SW480 (cell line): Measurements from ENCODE around the gene MOK.

Source experiments
- DNase-seq: peaks from one replicate; pipeline ENCODE4 v3.0.0-alpha.2; 2016; ENCODE audit warnings: low spot score

MOK gene

GRCh38 chr14:102223682-102224081 is 81.3 kb downstream of the MOK start:
- no peak for DNase-seq

GRCh38 chr14:102222751-102223150 is 82.2 kb downstream of the MOK start:
- DNase-seq, result no peak

- DNase-seq, result no peak
These were observed 82.9 kb downstream of the MOK start for GRCh38 chr14:102222009-102222575.

GRCh38 chr14:102221026-102221425 is 83.9 kb downstream of the MOK start:
- DNase-seq, result no peak

GRCh38 chr14:102220031-102220430 is 84.9 kb downstream of the MOK start:
- DNase-seq, result no peak

DNA sequence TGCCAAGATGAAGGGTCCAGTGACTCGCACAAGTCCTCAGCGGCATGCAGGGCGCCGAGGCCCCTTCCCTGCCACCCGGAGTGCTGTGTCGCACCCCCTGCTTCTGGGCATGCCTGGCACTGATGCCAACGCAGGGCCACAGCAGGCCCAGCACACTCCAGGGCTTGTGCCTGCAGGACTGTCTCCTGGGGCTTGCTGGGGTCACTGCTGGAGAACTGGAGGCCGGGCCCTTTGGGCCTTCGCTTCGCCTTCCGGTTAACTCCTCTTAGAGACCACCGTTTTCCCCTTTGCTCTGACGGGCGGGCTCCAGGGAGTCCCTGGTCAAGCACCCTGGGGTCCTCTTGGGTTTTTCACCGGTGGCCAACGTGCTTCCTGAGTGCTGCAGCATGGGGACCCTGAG is 85.6 kb downstream of the MOK start:
- DNase-seq, result no peak

DNA sequence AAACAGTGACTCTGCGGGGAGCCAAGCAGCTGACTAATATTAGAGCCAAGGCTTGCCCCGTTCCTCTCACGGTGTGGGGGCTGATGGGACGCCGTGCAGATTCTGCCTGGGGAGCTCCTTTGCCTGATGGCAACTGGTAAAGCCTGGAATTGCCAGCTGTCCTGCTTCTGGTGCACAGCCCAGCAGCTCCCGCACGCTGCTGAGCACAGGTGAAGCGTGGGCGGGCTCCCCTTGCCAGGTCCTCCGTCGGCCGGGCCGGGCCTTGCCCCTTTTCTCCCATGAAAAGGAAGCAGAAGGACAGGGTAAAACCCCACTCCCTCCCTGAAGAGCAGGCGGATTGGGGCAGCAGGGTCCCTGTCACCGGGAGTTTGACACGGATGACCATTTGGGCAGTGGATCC is 86.3 kb downstream of the MOK start:
- no peak for DNase-seq

GRCh38 chr14:102217987-102218421 is 87.0 kb downstream of the MOK start:
- no peak for DNase-seq

GRCh38 chr14:102217399-102217798 is 87.6 kb downstream of the MOK start:
- DNase-seq, result no peak

- no peak for DNase-seq
These were observed 89.3 kb downstream of the MOK start for GRCh38 chr14:102215576-102216250.

DNA sequence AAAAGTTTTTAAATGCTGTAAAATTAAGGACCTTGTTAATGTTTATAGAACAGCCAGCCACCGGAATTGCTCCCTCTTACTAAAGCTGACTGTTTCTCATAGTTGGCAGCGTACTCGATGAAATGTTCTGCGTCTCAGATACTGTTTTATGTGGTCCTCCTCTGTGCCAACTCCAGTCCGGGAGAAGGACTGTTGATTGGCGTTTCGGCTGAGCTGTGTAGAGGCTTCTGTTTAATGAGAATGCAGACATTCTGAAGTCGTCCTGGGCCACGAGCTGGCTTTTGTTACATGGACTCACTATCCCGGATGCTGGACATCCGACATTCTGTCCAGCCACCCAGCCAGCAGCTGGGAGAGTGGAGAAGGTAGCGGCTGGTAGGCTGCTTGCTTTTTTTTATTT is 89.9 kb downstream of the MOK start:
- DNase-seq, result no peak

DNA sequence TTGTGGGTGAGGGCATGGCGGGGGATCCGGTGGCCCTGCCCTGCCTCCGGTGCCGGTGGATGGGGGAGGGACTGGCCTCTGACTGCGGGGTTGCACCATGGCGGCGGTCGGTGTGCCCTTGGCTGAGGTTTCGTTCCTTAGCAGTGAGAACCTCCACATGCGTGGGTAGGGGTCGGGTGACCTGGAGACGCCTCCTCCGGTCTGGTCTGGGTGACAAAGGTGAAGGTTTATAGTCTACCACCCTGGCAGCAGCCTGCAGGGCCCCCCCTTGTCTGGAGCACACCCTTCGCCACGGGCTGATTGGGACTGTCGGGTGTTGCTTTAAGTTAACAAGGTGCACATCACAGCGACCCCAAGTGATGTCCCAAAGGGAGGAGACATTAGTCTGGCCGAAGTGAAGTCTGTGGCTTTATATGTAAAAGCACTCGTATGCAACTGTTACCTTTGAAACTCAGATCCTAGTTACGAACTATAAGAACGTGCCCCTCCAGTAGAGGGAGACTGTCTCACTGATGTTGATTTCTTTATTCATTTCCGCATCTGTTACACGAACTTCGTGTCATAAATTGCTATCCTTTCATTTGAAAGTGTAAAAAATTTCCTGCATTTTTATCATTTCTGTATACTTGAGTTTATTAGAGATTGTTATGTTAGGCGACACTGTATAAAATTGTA is 90.8 kb downstream of the MOK start:
- DNase-seq, result no peak

GRCh38 chr14:102213470-102213869 is 91.5 kb downstream of the MOK start:
- no peak for DNase-seq

DNA sequence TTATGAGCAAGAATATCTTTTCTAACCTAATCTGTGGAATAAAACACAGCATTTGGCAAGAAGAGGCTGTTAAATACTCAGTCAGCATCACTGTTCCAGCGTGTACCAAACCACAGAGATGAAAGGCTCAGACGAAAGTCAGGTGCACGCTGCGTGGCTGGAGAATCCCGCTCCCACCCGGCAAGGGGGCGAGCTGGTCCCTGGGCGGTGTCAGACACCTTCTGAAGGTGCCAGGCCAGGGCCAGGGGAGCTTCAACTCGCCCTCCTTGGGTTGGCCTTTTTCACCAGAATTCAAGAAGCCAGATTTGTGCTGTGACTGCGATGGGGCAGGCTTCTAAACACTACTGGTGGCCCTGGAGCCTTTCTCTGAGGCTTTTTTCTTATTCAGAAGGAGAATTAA is 92.1 kb downstream of the MOK start:
- no peak for DNase-seq

DNA sequence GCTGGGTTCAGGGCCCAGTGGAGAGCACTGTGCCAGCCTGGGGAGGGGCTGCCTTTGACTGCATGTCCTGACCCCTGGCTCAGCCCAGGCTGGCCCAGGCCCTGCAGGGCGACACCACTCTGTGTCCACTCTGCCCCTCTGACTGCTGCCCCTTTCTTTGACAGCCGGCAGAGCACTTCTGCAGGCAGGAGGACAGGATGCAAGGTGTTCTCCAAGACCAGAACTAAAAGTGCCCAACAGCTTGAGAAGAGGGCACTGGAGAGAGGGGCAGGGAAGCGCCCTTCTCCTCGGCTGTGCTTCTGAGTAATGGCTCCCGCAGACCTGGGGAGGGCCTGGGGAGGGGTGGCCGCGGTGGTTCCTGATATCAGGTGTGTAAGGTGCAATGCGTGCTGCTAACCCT is 92.6 kb downstream of the MOK start:
- DNase-seq, result no peak

DNA sequence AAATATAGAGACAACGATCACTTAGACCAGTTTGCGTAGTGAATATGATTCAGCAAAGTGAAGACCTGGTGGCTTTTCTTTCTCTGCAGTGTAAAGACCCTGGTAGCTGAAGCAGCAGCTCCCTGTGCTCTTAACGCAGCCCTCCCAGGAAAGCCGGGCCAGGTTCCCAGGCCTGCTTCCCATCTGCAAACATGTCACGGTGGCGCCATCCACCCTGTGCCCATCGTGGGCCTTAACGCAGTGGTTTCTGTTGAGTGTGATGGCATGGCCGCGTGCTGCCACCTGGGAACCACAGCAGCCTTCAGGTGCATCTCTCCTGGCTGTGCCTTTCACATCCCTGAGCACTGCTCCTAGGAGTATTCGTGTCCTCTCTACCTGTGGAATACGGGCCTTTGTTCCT is 93.7 kb downstream of the MOK start:
- DNase-seq, result no peak

DNA sequence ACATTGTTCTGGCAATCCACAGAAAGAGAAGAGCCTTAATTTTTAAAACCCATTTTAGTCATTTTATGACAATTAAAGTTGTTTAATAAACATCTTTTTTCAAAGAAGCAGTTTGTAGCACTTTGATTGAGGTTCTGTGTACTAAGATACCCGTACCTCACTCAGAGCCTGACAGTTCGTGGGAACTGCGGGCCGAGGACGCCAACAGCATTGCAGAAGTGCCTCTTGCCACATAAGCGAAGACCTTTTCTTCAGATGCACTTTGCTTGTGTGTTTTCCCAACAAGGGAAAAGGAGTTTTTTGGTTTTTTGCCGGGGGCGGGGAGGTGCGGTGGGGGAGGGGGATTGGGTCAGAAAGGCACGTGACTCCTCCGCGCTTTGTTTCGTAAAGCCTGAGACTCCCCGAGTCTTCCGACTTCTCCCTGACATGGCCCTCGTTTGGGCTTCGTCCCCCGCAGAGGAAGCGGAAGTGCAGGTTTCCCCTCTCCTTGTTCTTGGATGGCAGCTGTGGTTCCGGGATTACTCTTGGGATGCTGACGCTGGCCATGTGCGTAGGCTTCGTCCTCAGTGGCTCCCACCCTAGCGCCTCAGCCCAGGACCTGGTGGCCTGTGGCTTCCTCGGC is 94.4 kb downstream of the MOK start:
- DNase-seq, result no peak

GRCh38 chr14:102209224-102209966 is 95.6 kb downstream of the MOK start:
- no peak for DNase-seq

DNA sequence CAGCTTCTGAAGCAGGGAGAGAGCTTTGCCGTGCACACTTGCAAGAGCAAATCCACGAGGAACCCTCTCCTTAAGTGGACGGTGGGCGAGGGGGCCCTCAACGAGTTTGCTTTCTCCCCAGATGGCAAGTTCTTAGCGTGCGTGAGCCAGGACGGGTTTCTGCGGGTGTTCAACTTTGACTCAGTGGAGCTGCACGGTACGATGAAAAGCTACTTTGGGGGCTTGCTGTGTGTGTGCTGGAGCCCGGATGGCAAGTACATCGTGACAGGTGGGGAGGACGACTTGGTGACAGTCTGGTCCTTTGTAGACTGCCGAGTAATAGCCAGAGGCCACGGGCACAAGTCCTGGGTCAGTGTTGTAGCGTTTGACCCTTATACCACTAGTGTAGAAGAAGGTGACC is 96.2 kb downstream of the MOK start:
- no peak for DNase-seq

DNA sequence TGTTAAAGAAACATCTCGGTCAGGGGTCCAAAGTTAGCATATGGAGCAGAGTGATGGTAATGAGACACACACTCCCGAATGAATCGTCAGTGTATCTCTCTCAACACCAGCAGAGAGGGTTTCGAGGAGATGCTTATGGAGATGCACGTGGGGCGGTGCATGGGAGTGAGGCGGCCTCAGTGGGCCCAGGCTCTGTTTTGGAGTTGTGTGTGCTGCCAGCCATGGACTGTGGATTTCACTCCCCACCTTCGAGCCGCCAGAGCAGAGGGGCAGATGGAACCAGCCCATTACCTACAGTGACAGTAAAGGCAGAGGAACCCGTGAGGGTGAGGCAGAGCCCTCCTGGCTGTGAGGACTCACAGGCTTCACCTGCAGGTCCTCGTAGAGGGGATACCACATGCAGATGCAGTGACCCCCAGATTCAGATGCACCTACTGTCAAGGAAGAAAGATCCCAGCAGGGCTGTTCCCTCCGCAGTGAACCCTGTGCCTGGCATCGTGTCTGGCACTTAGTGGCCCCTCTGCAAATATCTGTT is 97.1 kb downstream of the MOK start:
- DNase-seq, result no peak

GRCh38 chr14:102206918-102207317 is 98.0 kb downstream of the MOK start:
- no peak for DNase-seq

DNA sequence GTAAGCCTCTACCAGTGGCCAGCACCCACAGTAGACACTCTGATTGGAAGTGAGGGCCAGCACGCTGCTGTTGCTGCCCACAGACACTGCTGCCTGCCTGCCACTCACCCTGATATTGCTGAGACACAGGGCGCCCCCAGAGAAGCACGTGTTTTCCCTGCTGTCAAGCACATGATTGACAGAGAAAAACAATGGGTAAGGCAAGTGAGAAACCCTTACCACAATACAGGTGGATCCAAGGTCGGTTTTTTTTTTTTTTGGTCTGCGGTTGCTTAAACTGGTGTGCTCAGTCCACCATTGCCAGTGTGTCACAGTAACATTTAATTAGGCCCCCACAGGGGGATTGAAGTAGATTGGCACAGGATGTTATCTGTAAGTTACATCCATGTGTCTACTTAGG is 99.4 kb downstream of the MOK start:
- no peak for DNase-seq
